NCI-H460 (cell line): ENCODE results near the gene CASTOR2. TPM values are rescaled to one million over a fixed set of nuclear protein-coding genes. Genes with fewer than 3 reads are reported as not detected.
"Not testable (repeated sequence)": the region's sequence is repeated elsewhere in the genome, so short reads cannot be mapped to it uniquely, and the experiment has no call there.

Experiments
- DNase-seq: peaks from one replicate; pipeline ENCODE4 v3.0.0-alpha.2; 2016; ENCODE audit warnings: low read depth; ENCODE audit errors: extremely low read depth
- total RNA-seq: library from RNA; depleted of rRNA; stranded (reverse); fragments of >200 nt; shearing (Covaris generic); gene quantifications from 2 replicates; pipeline ENCODE4 v1.2.3, GENCODE V29; 2014

Gene CASTOR2
- total RNA-seq, 1 experiment from 2014 or later: 5.5 TPM

- no peak for DNase-seq
Measured at GRCh38 chr7:74993121-74993520, 28.6 kb downstream of the CASTOR2 start.

GRCh38 chr7:74994869-74995543 lies 30.5 kb downstream of the CASTOR2 start:
- not testable (repeated sequence) for DNase-seq

GRCh38 chr7:74996361-74996760 lies 31.9 kb downstream of the CASTOR2 start:
- DNase-seq: not testable (repeated sequence)

DNA sequence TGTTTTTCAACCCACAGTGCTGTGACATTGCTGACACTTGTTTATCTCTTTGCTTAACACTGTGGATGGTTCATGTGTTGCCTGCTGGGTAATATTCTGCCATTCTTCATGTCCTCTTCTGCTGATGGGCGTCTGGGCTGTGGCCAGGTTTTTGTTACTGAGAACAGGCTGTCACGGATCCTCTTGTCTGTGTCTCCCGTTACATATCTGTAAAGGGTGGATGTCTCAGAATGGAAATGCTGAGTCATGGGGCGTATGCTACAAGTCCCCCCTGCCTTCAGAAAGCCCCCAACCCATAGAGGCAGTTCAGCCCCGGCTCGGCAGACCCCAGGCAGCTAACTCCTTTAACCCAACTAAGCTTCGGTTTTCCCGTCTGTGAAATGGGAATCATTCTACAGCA lies 33.3 kb downstream of the CASTOR2 start:
- peak; percentile 23 for DNase-seq

DNA sequence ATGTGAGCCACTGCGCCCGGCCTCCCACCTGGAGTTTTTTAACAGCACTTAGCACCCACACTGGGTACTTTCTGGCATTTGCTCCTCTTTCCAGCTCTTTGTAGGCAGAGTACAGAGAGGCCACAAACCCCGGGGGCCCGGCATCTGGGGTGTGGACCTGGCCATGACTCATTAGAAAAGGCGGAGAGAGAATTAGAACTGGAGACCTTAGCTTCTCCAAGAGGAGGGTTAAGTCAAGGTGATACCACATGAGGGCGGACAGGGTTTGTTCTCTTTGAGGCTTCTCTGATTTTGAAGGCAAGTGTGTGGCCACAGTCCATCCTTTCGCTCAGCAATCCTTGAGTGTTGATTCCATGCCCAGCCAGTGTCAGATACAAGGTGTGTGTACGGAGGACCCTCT lies 36.9 kb downstream of the CASTOR2 start:
- not testable (repeated sequence) for DNase-seq

DNA sequence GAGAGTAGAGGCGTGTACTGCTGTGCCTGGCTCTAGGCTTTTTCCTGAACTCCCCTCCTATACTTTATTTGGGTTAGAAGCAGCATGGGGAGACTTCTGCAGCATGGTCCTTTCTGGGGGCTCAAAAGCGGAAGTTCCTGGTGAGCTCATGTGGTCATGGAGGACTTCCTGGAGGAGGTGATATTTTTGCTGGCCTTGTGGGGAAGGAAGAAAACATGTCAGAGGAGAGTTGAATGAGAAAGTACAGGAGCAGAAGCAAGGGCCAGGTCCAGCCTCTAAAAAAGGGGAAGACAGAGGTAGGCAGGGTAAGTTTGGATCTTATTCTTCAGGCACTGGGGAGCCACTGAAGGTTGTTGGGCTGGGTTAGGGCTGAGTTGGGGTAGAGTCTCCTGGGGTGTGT lies 45.5 kb downstream of the CASTOR2 start:
- no peak for DNase-seq

- DNase-seq: no peak
Measured at GRCh38 chr7:75017832-75018231, 53.3 kb downstream of the CASTOR2 start.

GRCh38 chr7:75018570-75019364 lies 54.3 kb downstream of the CASTOR2 start:
- no peak for DNase-seq

DNA sequence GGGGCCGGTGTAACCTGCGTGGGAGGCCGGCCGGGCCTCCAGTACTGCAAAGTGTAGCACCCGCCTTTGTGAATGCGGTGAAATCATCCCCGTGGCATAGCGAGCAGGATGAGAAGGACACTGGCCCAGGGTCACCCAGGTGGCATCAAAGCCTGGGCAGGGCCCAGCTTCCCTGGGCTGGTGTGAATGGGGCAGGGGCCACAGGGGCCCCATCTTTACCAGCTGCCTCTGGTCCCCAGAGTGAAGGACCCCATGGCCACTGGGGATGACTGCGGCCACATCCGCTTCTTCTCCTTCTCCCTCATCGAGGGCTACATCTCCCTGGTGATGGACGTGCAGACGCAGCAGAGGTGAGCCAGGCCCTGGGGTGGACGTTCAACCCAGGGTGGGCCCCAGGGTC lies 55.3 kb downstream of the CASTOR2 start:
- no peak for DNase-seq

- DNase-seq: no peak
Measured at GRCh38 chr7:75024922-75025321, 60.4 kb downstream of the CASTOR2 start.

DNA sequence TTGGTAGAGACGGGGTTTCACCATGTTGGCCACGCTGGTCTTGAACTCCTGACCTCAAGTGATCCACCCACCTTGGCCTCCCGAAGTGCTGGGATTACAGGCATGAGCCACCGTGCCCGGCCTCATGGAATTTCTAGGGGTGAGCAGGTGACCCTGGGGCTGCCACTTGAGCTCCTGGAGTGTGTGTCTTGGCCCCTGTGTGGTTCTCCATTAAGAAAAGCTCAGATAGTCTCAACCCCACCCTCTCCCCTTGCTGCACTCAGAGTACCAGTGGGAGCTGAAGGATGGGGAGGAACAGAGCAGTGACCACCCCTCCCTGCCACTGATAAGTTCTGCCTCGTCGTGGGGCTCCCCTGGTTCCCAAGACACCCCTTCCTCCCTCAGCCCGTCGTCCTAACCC lies 63.8 kb downstream of the CASTOR2 start:
- DNase-seq: no peak

GRCh38 chr7:75033064-75033463 lies 68.6 kb downstream of the CASTOR2 start:
- DNase-seq: no peak

DNA sequence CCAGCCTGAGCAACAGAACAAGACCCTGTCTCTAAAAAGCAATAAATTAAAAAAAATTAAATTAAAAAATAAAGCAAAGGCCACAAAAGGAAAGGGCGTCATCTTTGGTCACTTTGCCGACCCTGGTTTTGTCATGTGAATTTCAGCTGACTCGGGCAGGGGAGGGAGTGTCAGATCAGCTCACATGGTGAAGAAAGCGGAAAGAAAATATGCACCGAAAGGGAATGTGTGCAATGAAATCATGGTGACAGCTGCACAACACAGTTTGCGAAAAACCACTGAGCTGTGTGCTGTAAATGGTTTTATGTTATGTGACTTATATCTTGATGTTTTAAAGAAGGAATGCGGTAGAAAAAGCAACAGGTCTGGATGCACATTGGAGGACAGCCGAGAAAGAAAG lies 69.3 kb downstream of the CASTOR2 start:
- no peak for DNase-seq

GRCh38 chr7:75038508-75038907 lies 74.0 kb downstream of the CASTOR2 start:
- no peak for DNase-seq

DNA sequence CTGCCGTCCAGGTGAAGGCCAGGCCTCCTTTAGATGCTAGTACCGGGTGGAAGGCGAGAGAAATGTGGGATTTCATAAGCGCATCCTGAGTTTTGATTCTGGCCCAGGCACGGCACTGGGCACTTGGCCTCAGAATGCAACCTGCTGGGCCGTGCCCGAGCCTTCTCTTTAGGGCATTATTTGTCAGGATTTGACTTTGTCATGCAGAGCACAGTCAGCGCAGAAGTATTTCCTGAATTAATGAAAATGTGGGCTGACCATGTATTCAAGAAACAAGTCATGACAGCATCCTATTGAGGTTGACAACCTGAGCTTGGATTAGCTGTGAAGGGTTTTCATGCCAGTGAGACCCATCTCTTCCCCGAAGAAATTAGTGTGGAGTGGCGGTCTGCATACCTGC lies 74.7 kb downstream of the CASTOR2 start:
- no peak for DNase-seq

DNA sequence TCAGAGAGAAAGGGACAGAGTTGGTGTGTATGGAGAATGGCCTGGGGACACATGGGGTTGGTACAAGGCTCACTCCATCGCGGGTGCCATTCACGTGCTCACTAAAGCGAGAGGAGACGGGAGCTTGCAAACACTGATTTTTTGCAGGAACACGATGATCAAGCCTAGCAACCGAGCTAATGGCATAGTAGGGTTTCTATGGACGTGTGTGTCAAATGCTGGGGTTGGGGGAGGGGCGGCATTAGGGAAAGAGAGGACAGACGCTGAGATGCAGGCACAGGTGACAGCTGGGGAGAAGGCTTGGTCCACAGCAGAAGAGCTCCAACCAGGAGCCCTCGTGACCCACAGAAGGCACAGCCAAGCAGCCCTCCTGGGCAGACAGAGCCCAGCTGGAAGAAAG lies 75.2 kb downstream of the CASTOR2 start:
- DNase-seq: no peak

DNA sequence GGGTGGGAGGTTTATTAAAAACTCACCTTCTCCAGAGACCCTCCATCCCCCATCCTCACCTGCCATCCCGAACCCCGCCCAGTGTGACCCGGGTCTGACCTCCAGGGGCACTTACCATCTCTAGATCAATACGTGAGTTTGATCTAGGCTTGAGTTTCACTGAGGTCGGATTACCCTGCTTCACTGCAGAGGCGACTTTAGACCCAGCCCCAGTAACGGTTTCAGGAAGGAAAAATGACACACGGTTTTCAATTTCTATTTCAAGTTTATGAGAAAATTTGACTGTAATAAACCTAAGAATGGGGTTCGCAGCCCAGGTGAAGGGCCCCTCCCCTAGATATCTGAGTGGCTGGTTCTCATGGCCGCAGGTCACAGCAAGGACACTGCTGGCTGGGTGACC lies 76.0 kb downstream of the CASTOR2 start:
- no peak for DNase-seq

- DNase-seq: no peak
Measured at GRCh38 chr7:75042286-75042685, 77.8 kb downstream of the CASTOR2 start.

DNA sequence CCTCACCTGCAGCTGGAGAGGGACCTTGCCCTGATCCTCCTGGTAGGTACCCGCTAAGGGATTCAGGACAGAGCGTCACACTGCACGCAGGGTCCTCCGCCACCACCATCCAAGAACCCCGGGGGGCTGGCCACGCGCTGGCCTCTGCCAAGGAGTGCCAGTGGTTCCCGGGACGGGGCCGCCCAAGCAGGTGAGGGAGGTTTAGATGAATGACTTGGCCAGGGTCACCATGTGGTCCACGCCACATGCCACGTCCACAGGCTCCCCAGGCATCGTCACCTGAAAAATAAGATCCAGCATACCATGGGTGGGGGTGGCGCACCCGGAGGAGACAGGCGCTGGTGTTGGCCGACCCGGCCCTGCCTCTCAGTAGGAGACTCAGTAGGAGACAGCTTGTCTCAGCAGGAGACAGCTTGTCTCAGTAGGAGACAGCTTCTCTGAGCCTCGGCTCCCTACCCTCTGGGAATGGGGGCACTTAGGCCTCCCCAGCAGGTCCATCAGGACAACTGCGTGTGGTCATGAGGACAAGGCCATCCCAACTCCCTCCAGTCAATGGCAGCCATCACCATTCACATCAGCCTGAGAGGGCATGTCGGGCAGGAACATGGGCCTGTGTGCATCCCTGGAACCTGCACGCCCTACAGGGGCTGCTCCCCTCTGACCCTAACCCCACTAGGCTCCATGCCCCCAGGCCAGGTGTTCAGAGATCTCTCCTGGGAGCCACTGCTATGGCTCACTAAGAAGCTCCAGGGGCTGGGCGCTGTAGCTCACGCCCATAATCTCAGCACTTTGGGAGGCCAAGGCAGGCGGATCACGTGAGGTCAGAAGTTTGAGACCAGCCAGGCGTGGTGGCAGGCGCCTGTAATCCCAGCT lies 78.6 kb downstream of the CASTOR2 start:
- no peak for DNase-seq

GRCh38 chr7:75045881-75046280 lies 81.4 kb downstream of the CASTOR2 start:
- no peak for DNase-seq
